Measurements from ENCODE around the gene TMTC1. TPM values are rescaled to one million over a fixed set of nuclear protein-coding genes. Genes with fewer than 3 reads are reported as not detected.

Gene TMTC1
- total RNA-seq, 1 experiment from 2014 or later = not detected

GRCh38 chr12:29672580-29672979, 111.2 kb downstream of the TMTC1 start:
- no peaks in the 10 kb centered on the region for H3K4me1 Mint-ChIP-seq (ENCODE audit: low read depth, unreplicated experiment)
- no peaks in the 10 kb centered on the region for H3K27me3 Mint-ChIP-seq (ENCODE audit: insufficient read depth, unreplicated experiment)
- BruUV-seq (replicated peaks) = no TSS peak
- Histone ChIP-seq H3K36me3 (ENCODE audit: control insufficient read depth, insufficient read depth, low read length) (no peaks in the 10 kb centered on the region), H3K4me3 (ENCODE audit: low read depth, low read length) (no peak overlapping the region), H3K27me3 (replicated peaks; ENCODE audit: control insufficient read depth, insufficient read depth, low read length) (no peaks in the 10 kb centered on the region), H3K4me1 (no peaks in the 10 kb centered on the region), H3K9me3 (no peaks in the 10 kb centered on the region)
- no peaks in the 10 kb centered on the region for H3K36me3 Mint-ChIP-seq (ENCODE audit: insufficient read depth, unreplicated experiment)
- H3K4me3 Mint-ChIP-seq (ENCODE audit: unreplicated experiment) = no peak overlapping the region
- DNase-seq = no peak
- POLR2A ChIA-PET = no interaction called here
- no peak for TF ChIP-seq CTCF (IDR thresholded peaks at IDR 0.05; ENCODE audit: insufficient read depth in 1 of 2, low read depth in 1 of 2, low read length in 1 of 2, severe bottlenecking in 1 of 2, unreplicated experiment in 1 of 2)
- no peaks in the 10 kb centered on the region for H3K9me3 Mint-ChIP-seq (ENCODE audit: unreplicated experiment)
- intact Hi-C loops (cut with micrococcal nuclease; ENCODE audit: unreplicated experiment) = no loop called here
- CTCF ChIA-PET = no interaction called here
- no peak overlapping the region for H3K27ac Mint-ChIP-seq (ENCODE audit: unreplicated experiment)

GRCh38 chr12:29671742-29672141, 112.0 kb downstream of the TMTC1 start:
- no peaks in the 10 kb centered on the region for H3K36me3 Mint-ChIP-seq (ENCODE audit: insufficient read depth, unreplicated experiment)
- intact Hi-C loops (cut with micrococcal nuclease; ENCODE audit: unreplicated experiment) = no loop called here

GRCh38 chr12:29667011-29667410, 116.7 kb downstream of the TMTC1 start:
- CTCF ChIA-PET = no interaction called here
- POLR2A ChIA-PET = no interaction called here
- H3K36me3 ChIP-seq (ENCODE audit: control insufficient read depth, insufficient read depth, low read length) = no peaks in the 10 kb centered on the region
- H3K4me1 ChIP-seq = no peaks in the 10 kb centered on the region
- H3K27me3 ChIP-seq (replicated peaks; ENCODE audit: control insufficient read depth, insufficient read depth, low read length) = no peaks in the 10 kb centered on the region
- Mint-ChIP-seq H3K27me3 (ENCODE audit: insufficient read depth, unreplicated experiment) (peaks cover 4% of the 10 kb centered on the region), H3K4me1 (ENCODE audit: low read depth, unreplicated experiment) (no peaks in the 10 kb centered on the region), H3K27ac (ENCODE audit: unreplicated experiment) (no peak overlapping the region), H3K9me3 (ENCODE audit: unreplicated experiment) (no peaks in the 10 kb centered on the region), H3K4me3 (ENCODE audit: unreplicated experiment) (no peak overlapping the region), H3K36me3 (ENCODE audit: insufficient read depth, unreplicated experiment) (no peaks in the 10 kb centered on the region)
- no peak for DNase-seq
- TF ChIP-seq CTCF (IDR thresholded peaks at IDR 0.05; ENCODE audit: insufficient read depth in 1 of 2, low read depth in 1 of 2, low read length in 1 of 2, severe bottlenecking in 1 of 2, unreplicated experiment in 1 of 2) = no peak
- H3K4me3 ChIP-seq (ENCODE audit: low read depth, low read length) = no peak overlapping the region
- no TSS peak for BruUV-seq (replicated peaks)
- intact Hi-C loops (cut with micrococcal nuclease; ENCODE audit: unreplicated experiment) = no loop called here
- no peaks in the 10 kb centered on the region for H3K9me3 ChIP-seq

More at GRCh38 chr12:29671742-29672141, 112.0 kb downstream of the TMTC1 start:
- TF ChIP-seq CTCF (IDR thresholded peaks at IDR 0.05; ENCODE audit: insufficient read depth in 1 of 2, low read depth in 1 of 2, low read length in 1 of 2, severe bottlenecking in 1 of 2, unreplicated experiment in 1 of 2) = no peak
- no peak overlapping the region for H3K4me3 ChIP-seq (ENCODE audit: low read depth, low read length)
- no peaks in the 10 kb centered on the region for H3K36me3 ChIP-seq (ENCODE audit: control insufficient read depth, insufficient read depth, low read length)
- no peaks in the 10 kb centered on the region for H3K4me1 Mint-ChIP-seq (ENCODE audit: low read depth, unreplicated experiment)
- no TSS peak for BruUV-seq (replicated peaks)
- H3K4me3 Mint-ChIP-seq (ENCODE audit: unreplicated experiment) = no peak overlapping the region
- H3K27me3 Mint-ChIP-seq (ENCODE audit: insufficient read depth, unreplicated experiment) = no peaks in the 10 kb centered on the region
- no peaks in the 10 kb centered on the region for H3K9me3 Mint-ChIP-seq (ENCODE audit: unreplicated experiment)
- DNase-seq = no peak
- ChIA-PET POLR2A (no interaction called here), CTCF (no interaction called here)
- no peaks in the 10 kb centered on the region for H3K4me1 ChIP-seq
- H3K27me3 ChIP-seq (replicated peaks; ENCODE audit: control insufficient read depth, insufficient read depth, low read length) = no peaks in the 10 kb centered on the region
- no peak overlapping the region for H3K27ac Mint-ChIP-seq (ENCODE audit: unreplicated experiment)
- no peaks in the 10 kb centered on the region for H3K9me3 ChIP-seq
